H9 (cell line): ENCODE measurements around the gene PRR33. TPM values are rescaled to one million over a fixed set of nuclear protein-coding genes. Genes with fewer than 3 reads are reported as not detected.

ENCODE experiments used
- DNase-seq: peaks from one replicate; pipeline ENCODE4 v3.0.0-alpha.2; 2017
- H2AFZ ChIP-seq: one replicate; pipeline ENCODE4 v1.6.1; 2013; ENCODE audit warnings: mild to moderate bottlenecking, low read length, control low read depth, moderate library complexity
- H2AK5ac ChIP-seq: 2 replicates; pipeline ENCODE4 v1.6.1; 2013; ENCODE audit warnings: low read length, control low read depth, mixed read lengths; ENCODE audit not compliant: insufficient read length
- H2BK120ac ChIP-seq: one replicate; pipeline ENCODE4 v1.6.1; 2013; ENCODE audit warnings: low read depth, mild to moderate bottlenecking, low read length, control low read depth, inconsistent platforms; ENCODE audit not compliant: poor library complexity, severe bottlenecking
- H2BK12ac ChIP-seq: 2 replicates; pipeline ENCODE4 v1.6.1; 2013; ENCODE audit warnings: low read length, control low read depth, mixed read lengths, low read depth; ENCODE audit not compliant: insufficient read length
- H2BK15ac ChIP-seq: 2 replicates; pipeline ENCODE4 v1.6.1; 2013; ENCODE audit warnings: low read depth, low read length, control low read depth
- H2BK20ac ChIP-seq: one replicate; pipeline ENCODE4 v1.6.1; 2013; ENCODE audit warnings: low read depth, mild to moderate bottlenecking, low read length, control low read depth, inconsistent platforms; ENCODE audit not compliant: poor library complexity, severe bottlenecking
- H2BK5ac ChIP-seq: 2 replicates; pipeline ENCODE4 v1.6.1; 2013; ENCODE audit warnings: low read length, control low read depth, mixed read lengths; ENCODE audit not compliant: insufficient read length
- H3K14ac ChIP-seq: 2 replicates; pipeline ENCODE4 v1.6.1; 2013; ENCODE audit warnings: low read length, control low read depth; ENCODE audit not compliant: insufficient read depth
- H3K18ac ChIP-seq: 2 replicates; pipeline ENCODE4 v1.6.1; 2013; ENCODE audit warnings: low read depth, mild to moderate bottlenecking, mixed read lengths, low read length, control low read depth; ENCODE audit not compliant: insufficient read length
- H3K23ac ChIP-seq: 2 replicates; pipeline ENCODE4 v1.6.1; 2013; ENCODE audit warnings: low read length, control low read depth, mixed read lengths, low read depth; ENCODE audit not compliant: insufficient read length
- H3K23me2 ChIP-seq: 2 replicates; pipeline ENCODE4 v1.6.1; 2013; ENCODE audit warnings: low read depth, mild to moderate bottlenecking, mixed read lengths, low read length, control low read depth; ENCODE audit not compliant: insufficient read length, poor library complexity, severe bottlenecking
- H3K27ac ChIP-seq: 2 replicates; pipeline ENCODE4 v1.5.1; 2013; ENCODE audit warnings: low read length, control low read depth, mixed read lengths, low read depth; ENCODE audit not compliant: insufficient read length
- H3K27me3 ChIP-seq: 2 replicates; pipeline ENCODE4 v1.6.1; 2013; ENCODE audit warnings: low read length, control low read depth, inconsistent platforms; ENCODE audit not compliant: insufficient read depth
- H3K4ac ChIP-seq: 2 replicates; pipeline ENCODE4 v1.6.1; 2013; ENCODE audit warnings: low read depth, mild to moderate bottlenecking, control low read depth, inconsistent platforms, low read length, moderate library complexity
- H3K4me1 ChIP-seq: 2 replicates; pipeline ENCODE4 v1.6.1; 2013; ENCODE audit warnings: low read length, control low read depth, inconsistent platforms; ENCODE audit not compliant: insufficient read depth
- H3K4me2 ChIP-seq: 2 replicates; pipeline ENCODE4 v1.6.1; 2013; ENCODE audit warnings: low read length, control low read depth, mixed read lengths; ENCODE audit not compliant: insufficient read length, insufficient read depth
- H3K56ac ChIP-seq: 2 replicates; pipeline ENCODE4 v1.6.1; 2013; ENCODE audit warnings: low read depth, mild to moderate bottlenecking, mixed read lengths, low read length, control low read depth; ENCODE audit not compliant: insufficient read length
- H3K79me1 ChIP-seq: 2 replicates; pipeline ENCODE4 v1.6.1; 2013; ENCODE audit warnings: low read depth, mild to moderate bottlenecking, moderate library complexity, low read length, control low read depth, inconsistent platforms; ENCODE audit not compliant: insufficient read depth, poor library complexity, severe bottlenecking
- H3K79me2 ChIP-seq: 2 replicates; pipeline ENCODE4 v1.6.1; 2013; ENCODE audit warnings: low read length, control low read depth, inconsistent platforms; ENCODE audit not compliant: insufficient read depth
- H3K9ac ChIP-seq: 2 replicates; pipeline ENCODE4 v1.6.1; 2013; ENCODE audit warnings: low read length, control low read depth, mixed read lengths; ENCODE audit not compliant: insufficient read length; ENCODE audit errors: extremely low read depth
- H3K9me3 ChIP-seq: one replicate; pipeline ENCODE4 v1.6.1; 2013; ENCODE audit warnings: low read depth, low read length, inconsistent platforms; ENCODE audit not compliant: control insufficient read depth
- H3T11ph ChIP-seq: one replicate; pipeline ENCODE4 v1.6.1; 2013; ENCODE audit warnings: mild to moderate bottlenecking, low read length, control low read depth, inconsistent platforms
- H4K20me1 ChIP-seq: one replicate; pipeline ENCODE4 v1.6.1; 2013; ENCODE audit not compliant: control insufficient read depth, insufficient read length, insufficient read depth
- H4K5ac ChIP-seq: 2 replicates; pipeline ENCODE4 v1.6.1; 2013; ENCODE audit warnings: low read depth, mild to moderate bottlenecking, mixed read lengths, low read length, control low read depth; ENCODE audit not compliant: insufficient read length
- H4K8ac ChIP-seq: replicated peaks from 2 replicates; pipeline ENCODE4 v1.6.1; 2013; ENCODE audit warnings: low read length, control low read depth, mixed read lengths, low read depth; ENCODE audit not compliant: insufficient read length
- H4K91ac ChIP-seq: 2 replicates; pipeline ENCODE4 v1.6.1; 2013; ENCODE audit warnings: low read depth, mild to moderate bottlenecking, moderate library complexity, mixed read lengths, low read length, control low read depth; ENCODE audit not compliant: insufficient read length
- H3K27ac Mint-ChIP-seq, 3 experiments: 2 replicates in 2 of 3; 3 replicates in 1 of 3; pipeline ENCODE4 v1.8.0; 2020 to 2021; ENCODE audit warnings: mixed read lengths in 3 of 3, mild to moderate bottlenecking in 1 of 3, moderate library complexity in 1 of 3
- H3K27me3 Mint-ChIP-seq: 2 replicates; pipeline ENCODE4 v1.8.0; 2021; ENCODE audit warnings: low read depth, mild to moderate bottlenecking, moderate library complexity, mixed read lengths
- H3K36me3 Mint-ChIP-seq, 3 experiments: 2 replicates in 2 of 3; 3 replicates in 1 of 3; pipeline ENCODE4 v1.8.0; 2020 to 2021; ENCODE audit warnings: low read depth in 3 of 3, mixed read lengths in 3 of 3; ENCODE audit not compliant: insufficient read depth in 1 of 3
- H3K4me1 Mint-ChIP-seq, 2 experiments: 2 replicates each; pipeline ENCODE4 v1.8.0; 2020; ENCODE audit warnings: mixed read lengths in 2 of 2
- H3K4me3 Mint-ChIP-seq, 2 experiments: 2 replicates in 1 of 2; 3 replicates in 1 of 2; pipeline ENCODE4 v1.8.0; 2020 to 2021; ENCODE audit warnings: mild to moderate bottlenecking in 2 of 2, mixed read lengths in 2 of 2, moderate library complexity in 1 of 2
- H3K9me3 Mint-ChIP-seq, 2 experiments: 2 replicates in 1 of 2; 3 replicates in 1 of 2; pipeline ENCODE4 v1.8.0; 2020; ENCODE audit warnings: mild to moderate bottlenecking in 2 of 2, mixed read lengths in 2 of 2, moderate library complexity in 1 of 2
- CTCF ChIP-seq: fragments of 200-600 bp; sonication (generic); conservative IDR thresholded peaks from 3 replicates; pipeline ENCODE4 v1.8.0; 2021; ENCODE audit warnings: antibody characterized with exemption, mild to moderate bottlenecking
- WGBS: extraction: QIAGEN DNeasy Blood & Tissue Kit; methylation state at CpG from one replicate; pipeline ENCODE4 v1.1.7; 2013; ENCODE audit warnings: missing lambda C conversion rate, low lambda C conversion rate, mixed read lengths; ENCODE audit not compliant: insufficient read length; ENCODE audit errors: extremely low coverage; 5-methylcytosine and 5-hydroxymethylcytosine counted together
- total RNA-seq: library from RNA; stranded (reverse); gene quantifications from 2 replicates; pipeline ENCODE4 v1.2.1, GENCODE V29; 2021

PRR33 gene
- total RNA-seq, 1 experiment from 2014 or later = not detected

- H3K14ac ChIP-seq = no peak overlapping the region; the same call in 1 of the 2 replicates
- no peak overlapping the region for H4K5ac ChIP-seq
- Mint-ChIP-seq H3K4me3 (no peak overlapping the region), H3K27me3 (peaks cover 16% of the 10 kb centered on the region), H3K4me1 (peaks cover 3 to 4% of the 10 kb centered on the region in 2 experiments; a peak in 3 of 4 replicates), H3K36me3 (no peaks in the 10 kb centered on the region), H3K27ac (no peak overlapping the region), H3K9me3 (no peaks in the 10 kb centered on the region)
- H3K4ac ChIP-seq = no peak overlapping the region
- no peak overlapping the region for H4K8ac ChIP-seq
- no peak overlapping the region for H3K18ac ChIP-seq
- no peak overlapping the region for H3K4me2 ChIP-seq
- no peak for TF ChIP-seq CTCF
- no peaks in the 10 kb centered on the region for H3K27me3 ChIP-seq
- H3K79me2 ChIP-seq = no peaks in the 10 kb centered on the region
- no CpG with 5 or more reads among the region's 23 CpGs for WGBS
- H2BK12ac ChIP-seq = no peak overlapping the region
- no peaks in the 10 kb centered on the region for H3K4me1 ChIP-seq
- no peaks in the 10 kb centered on the region for H3K9me3 ChIP-seq
- no peak overlapping the region for H2AK5ac ChIP-seq
- H3K79me1 ChIP-seq = no peaks in the 10 kb centered on the region
- H3K23me2 ChIP-seq = peaks cover 3% of the 10 kb centered on the region
- H3K23ac ChIP-seq = no peak overlapping the region
- no peak overlapping the region for H3T11ph ChIP-seq
- no peak overlapping the region for H4K91ac ChIP-seq
- H2BK5ac ChIP-seq = no peak overlapping the region
- H2BK120ac ChIP-seq = no peak overlapping the region
- H3K56ac ChIP-seq = no peak overlapping the region
- no peak overlapping the region for H3K9ac ChIP-seq
- H2BK20ac ChIP-seq = no peak overlapping the region
- no peak overlapping the region for H3K27ac ChIP-seq
- H2AFZ ChIP-seq = no peak overlapping the region
- H2BK15ac ChIP-seq = no peak overlapping the region
- DNase-seq = no peak
- no peaks in the 10 kb centered on the region for H4K20me1 ChIP-seq
These were observed 33.9 kb upstream of the PRR33 start for GRCh38 chr11:1925373-1926155.
